ENCODE results near the gene SULT1C2. TPM values are rescaled to one million over a fixed set of nuclear protein-coding genes. Genes with fewer than 3 reads are reported as not detected.

Gene SULT1C2
- total and polyA plus RNA-seq, 10 of the 15 experiments (the other 5 are each of a cell fraction or from before 2014, with no cell fraction given): 0.03 to 0.07 (median 0.04) TPM; not detected in 7

DNA sequence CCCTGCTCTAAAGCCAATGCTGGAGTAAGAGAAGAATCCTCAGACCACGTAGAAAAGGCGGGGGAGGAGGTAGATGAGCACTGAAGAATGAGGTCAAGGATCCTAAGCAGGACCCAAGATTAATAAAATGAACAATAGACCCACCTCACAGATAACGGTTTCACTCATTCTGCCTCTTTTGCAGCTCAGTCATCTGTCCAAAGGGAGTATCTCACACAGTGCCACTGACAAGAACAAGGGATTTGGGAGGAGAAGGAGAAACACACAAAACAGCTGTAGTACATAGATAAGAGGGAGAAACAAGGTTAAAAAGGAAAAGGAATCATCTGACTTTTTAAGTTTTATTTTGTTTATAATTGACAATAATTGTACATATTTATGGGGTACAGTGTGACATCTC is 58.1 kb downstream of the SULT1C2 start:
- DNase-seq (ENCODE audit: low read depth, low spot score) (no peak), ATAC-seq (no peak), FAIRE-seq (no peak)
- no peak overlapping the region for H3K9ac ChIP-seq (ENCODE audit: control insufficient read depth, insufficient read depth, low read length)
- intact Hi-C loops (cut with micrococcal nuclease; ENCODE audit: unreplicated experiment): no loop called here
- 6% methylated on average over 3 of the region's 3 CpGs for WGBS (ENCODE audit: insufficient coverage, insufficient replicate concordance, low lambda C conversion rate, missing lambda C conversion rate)
- no peak overlapping the region for H3K4me2 ChIP-seq (ENCODE audit: control insufficient read depth, insufficient read depth)
- CTCF ChIA-PET: interaction anchor here (0.9 to 1.6 kb wide), 3 partner anchors 131 to 290 kb away, joined by 3 to 4 read pairs (median 4); no protein-coding TSS in a partner anchor
- H3K79me2 ChIP-seq (ENCODE audit: control insufficient read depth, insufficient read depth, low read length): no peaks in the 10 kb centered on the region
- peaks cover 0 to 7% of the 10 kb centered on the region in 2 experiments; a peak in 1 of 4 replicates for H3K27me3 ChIP-seq (replicated peaks in 1 of 2; ENCODE audit: control insufficient read depth in 2 of 2, insufficient read depth in 2 of 2, low read length in 1 of 2)
- H3K4me3 ChIP-seq: no peak overlapping the region
- in situ Hi-C loops (cut with MboI): no loop called here
- H4K20me1 ChIP-seq (ENCODE audit: control insufficient read depth, insufficient read depth): no peaks in the 10 kb centered on the region
- H2AFZ ChIP-seq (ENCODE audit: control insufficient read depth, low read depth, low read length): no peak overlapping the region
- H3K4me1 ChIP-seq (ENCODE audit: control insufficient read depth, insufficient read depth, low read length): no peaks in the 10 kb centered on the region
- H3K36me3 ChIP-seq (ENCODE audit: control insufficient read depth in 2 of 2, insufficient read depth in 2 of 2, low read length in 1 of 2): no peaks in the 10 kb centered on the region
- RAD21 ChIA-PET (ENCODE audit: unreplicated experiment): no interaction called here
- no TSS peak for BruUV-seq (replicated peaks)
- H3K9me3 ChIP-seq (replicated peaks; ENCODE audit: control insufficient read depth, insufficient read depth, low read length): no peaks in the 10 kb centered on the region
- H3K27ac ChIP-seq (ENCODE audit: control insufficient read depth, insufficient read depth): no peak overlapping the region
- POLR2A ChIA-PET: no interaction called here
- SMC1A ChIA-PET (ENCODE audit: uncharacterized antibody, unreplicated experiment): interaction anchor here (0.6 to 0.8 kb wide), 2 partner anchors 238 to 290 kb away, joined by 3 read pairs; no protein-coding TSS in a partner anchor
- TF ChIP-seq PML (IDR thresholded peaks at IDR 0.05; ENCODE audit: low read length) (no peak), NFYB (IDR thresholded peaks at IDR 0.05; ENCODE audit: insufficient read depth, low read depth, low read length) (no peak), CHD4 (IDR thresholded peaks at IDR 0.05) (no peak), CBX3 (IDR thresholded peaks at IDR 0.05; ENCODE audit: borderline replicate concordance, low read depth) (no peak), SMAD5 (IDR thresholded peaks at IDR 0.05; ENCODE audit: low read depth) (no peak), TAF1 (IDR thresholded peaks at IDR 0.05; ENCODE audit: borderline replicate concordance, low read depth, low read length) (no peak), ASH2L (IDR thresholded peaks at IDR 0.05; ENCODE audit: borderline replicate concordance, low read depth) (no peak), SMAD1 (IDR thresholded peaks at IDR 0.05; ENCODE audit: low read depth, partially characterized antibody) (no peak), NR2C2 (IDR thresholded peaks at IDR 0.05; ENCODE audit: borderline replicate concordance, control insufficient read depth, insufficient read length, low read depth) (no peak), ZNF217 (IDR thresholded peaks at IDR 0.05) (no peak), TCF3 (IDR thresholded peaks at IDR 0.05; ENCODE audit: borderline replicate concordance, insufficient read depth, low read depth, low read length) (no peak), NFXL1 (IDR thresholded peaks at IDR 0.05; ENCODE audit: borderline replicate concordance) (no peak), NR2C1 (IDR thresholded peaks at IDR 0.05) (no peak), BHLHE40 (IDR thresholded peaks at IDR 0.05; ENCODE audit: borderline replicate concordance in 1 of 2, low read depth in 2 of 2, low read length in 1 of 2) (no peak), BACH1 (IDR thresholded peaks at IDR 0.05; ENCODE audit: borderline replicate concordance) (no peak)
- TF ChIP-seq, protein P1, sequence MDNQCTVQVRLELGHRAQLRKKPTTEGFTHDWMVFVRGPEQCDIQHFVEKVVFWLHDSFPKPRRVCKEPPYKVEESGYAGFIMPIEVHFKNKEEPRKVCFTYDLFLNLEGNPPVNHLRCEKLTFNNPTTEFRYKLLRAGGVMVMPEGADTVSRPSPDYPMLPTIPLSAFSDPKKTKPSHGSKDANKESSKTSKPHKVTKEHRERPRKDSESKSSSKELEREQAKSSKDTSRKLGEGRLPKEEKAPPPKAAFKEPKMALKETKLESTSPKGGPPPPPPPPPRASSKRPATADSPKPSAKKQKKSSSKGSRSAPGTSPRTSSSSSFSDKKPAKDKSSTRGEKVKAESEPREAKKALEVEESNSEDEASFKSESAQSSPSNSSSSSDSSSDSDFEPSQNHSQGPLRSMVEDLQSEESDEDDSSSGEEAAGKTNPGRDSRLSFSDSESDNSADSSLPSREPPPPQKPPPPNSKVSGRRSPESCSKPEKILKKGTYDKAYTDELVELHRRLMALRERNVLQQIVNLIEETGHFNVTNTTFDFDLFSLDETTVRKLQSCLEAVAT (IDR thresholded peaks at IDR 0.05): no peak
- TF ChIP-seq, protein P2, sequence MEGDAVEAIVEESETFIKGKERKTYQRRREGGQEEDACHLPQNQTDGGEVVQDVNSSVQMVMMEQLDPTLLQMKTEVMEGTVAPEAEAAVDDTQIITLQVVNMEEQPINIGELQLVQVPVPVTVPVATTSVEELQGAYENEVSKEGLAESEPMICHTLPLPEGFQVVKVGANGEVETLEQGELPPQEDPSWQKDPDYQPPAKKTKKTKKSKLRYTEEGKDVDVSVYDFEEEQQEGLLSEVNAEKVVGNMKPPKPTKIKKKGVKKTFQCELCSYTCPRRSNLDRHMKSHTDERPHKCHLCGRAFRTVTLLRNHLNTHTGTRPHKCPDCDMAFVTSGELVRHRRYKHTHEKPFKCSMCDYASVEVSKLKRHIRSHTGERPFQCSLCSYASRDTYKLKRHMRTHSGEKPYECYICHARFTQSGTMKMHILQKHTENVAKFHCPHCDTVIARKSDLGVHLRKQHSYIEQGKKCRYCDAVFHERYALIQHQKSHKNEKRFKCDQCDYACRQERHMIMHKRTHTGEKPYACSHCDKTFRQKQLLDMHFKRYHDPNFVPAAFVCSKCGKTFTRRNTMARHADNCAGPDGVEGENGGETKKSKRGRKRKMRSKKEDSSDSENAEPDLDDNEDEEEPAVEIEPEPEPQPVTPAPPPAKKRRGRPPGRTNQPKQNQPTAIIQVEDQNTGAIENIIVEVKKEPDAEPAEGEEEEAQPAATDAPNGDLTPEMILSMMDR (IDR thresholded peaks at IDR 0.05 in 2 of 3, conservative IDR thresholded peaks at IDR 0.05 in 1 of 3; ENCODE audit: control insufficient read depth in 2 of 3, extremely low read depth in 1 of 3, insufficient read depth in 1 of 3, low read depth in 3 of 3, low read length in 3 of 3): no peak
